DND-41 (cell line): ENCODE results near the gene NUDT3.

ENCODE experiments used
- CTCF ChIP-seq: IDR thresholded peaks from 2 replicates; pipeline ENCODE4 v1.5.1; 2012; ENCODE audit warnings: borderline replicate concordance, low read length, moderate library complexity, mild to moderate bottlenecking; ENCODE audit not compliant: poor library complexity, severe bottlenecking; ENCODE audit errors: extremely low read depth
- EZH2 ChIP-seq: IDR thresholded peaks from 3 replicates; pipeline ENCODE4 v1.6.1; 2012; ENCODE audit warnings: borderline replicate concordance, low read depth, mild to moderate bottlenecking, moderate library complexity, low read length, inconsistent platforms; ENCODE audit not compliant: severe bottlenecking

GRCh38 chr6:34278833-34279232 is 113.6 kb downstream of the NUDT3 start:
- TF ChIP-seq CTCF: no peak
- TF ChIP-seq EZH2: no peak
